Measurements from ENCODE around the gene CTNNA1. TPM values are rescaled to one million over a fixed set of nuclear protein-coding genes. Genes with fewer than 3 reads are reported as not detected.

Gene CTNNA1
- total RNA-seq, 2 donors from 2014 or later = 107 to 140 TPM

GRCh38 chr5:138824924-138825863 lies 72.0 kb downstream of the CTNNA1 start:
- no peak for ATAC-seq
- intact Hi-C loops (cut with DNase I) = no loop called here

GRCh38 chr5:138828556-138828955 lies 75.3 kb downstream of the CTNNA1 start:
- H3K9me3 ChIP-seq = no peaks in the 10 kb centered on the region
- no peak overlapping the region for H3K4me3 ChIP-seq
- DNase-seq (no peak), ATAC-seq (no peak)
- H3K27ac ChIP-seq = no peak overlapping the region
- intact Hi-C loops (cut with DNase I) = no loop called here
- 80 to 83% methylated on average over 4 of the region's 4 CpGs for WGBS, 2 donors
- peaks cover 0 to 7% of the 10 kb centered on the region in 2 donors for H3K36me3 ChIP-seq (replicated peaks in 1 of 2; ENCODE audit: insufficient read depth in 1 of 2, low read depth in 2 of 2)
- no peaks in the 10 kb centered on the region for H3K4me1 ChIP-seq
- TF ChIP-seq POLR2A (IDR thresholded peaks at IDR 0.05) (no peak), CTCF (IDR thresholded peaks at IDR 0.05) (no peak)
- no peaks in the 10 kb centered on the region for H3K27me3 ChIP-seq

More at GRCh38 chr5:138824924-138825863, 72.0 kb downstream of the CTNNA1 start:
- Histone ChIP-seq H3K36me3 (replicated peaks in 1 of 2; ENCODE audit: insufficient read depth in 1 of 2, low read depth in 2 of 2) (peaks cover 0 to 7% of the 10 kb centered on the region in 2 donors), H3K27me3 (no peaks in the 10 kb centered on the region), H3K9me3 (no peaks in the 10 kb centered on the region), H3K4me1 (peaks cover 16% of the 10 kb centered on the region), H3K4me3 (no peak overlapping the region), H3K27ac (no peak overlapping the region)
- TF ChIP-seq CTCF (IDR thresholded peaks at IDR 0.05) (peak in 6 of 7 experiments; percentile 33 to 62 (median 40)), POLR2A (IDR thresholded peaks at IDR 0.05) (no peak)
- DNase-seq = no peak
- 50 to 54% methylated on average over 5 of the region's 5 CpGs for WGBS, 2 donors

- TF ChIP-seq POLR2A (IDR thresholded peaks at IDR 0.05) = no peak
- no peak for TF ChIP-seq CTCF (IDR thresholded peaks at IDR 0.05)
- Histone ChIP-seq H3K9me3 (no peaks in the 10 kb centered on the region), H3K27me3 (no peaks in the 10 kb centered on the region), H3K27ac (no peak overlapping the region), H3K4me1 (no peaks in the 10 kb centered on the region), H3K36me3 (replicated peaks in 1 of 2; ENCODE audit: insufficient read depth in 1 of 2, low read depth in 2 of 2) (peaks cover 0 to 7% of the 10 kb centered on the region in 2 donors), H3K4me3 (no peak overlapping the region)
- WGBS, 2 donors = 94 to 97% methylated on average over 3 of the region's 3 CpGs
- intact Hi-C loops (cut with DNase I) = no loop called here
- DNase-seq (no peak), ATAC-seq (no peak)
These were observed 76.1 kb downstream of the CTNNA1 start for GRCh38 chr5:138829341-138829740.

GRCh38 chr5:138831703-138832102 lies 78.5 kb downstream of the CTNNA1 start:
- H3K36me3 ChIP-seq (replicated peaks in 1 of 2; ENCODE audit: insufficient read depth in 1 of 2, low read depth in 2 of 2) = peaks cover 0 to 7% of the 10 kb centered on the region in 2 donors
- no peaks in the 10 kb centered on the region for H3K9me3 ChIP-seq
- no peaks in the 10 kb centered on the region for H3K27me3 ChIP-seq
- H3K4me3 ChIP-seq = no peak overlapping the region
- H3K27ac ChIP-seq = no peak overlapping the region
- DNase-seq = no peak
- intact Hi-C loops (cut with DNase I) = loop anchor here (10.0 kb wide), 1 partner anchor 423 kb away; no protein-coding TSS in a partner anchor
- TF ChIP-seq POLR2A (IDR thresholded peaks at IDR 0.05) = no peak
- TF ChIP-seq CTCF (IDR thresholded peaks at IDR 0.05) = no peak
- ATAC-seq = no peak
- H3K4me1 ChIP-seq = no peaks in the 10 kb centered on the region

Data from body of pancreas (tissue), 4 donors.